Measurements from ENCODE around the gene ZFC3H1. TPM values are rescaled to one million over a fixed set of nuclear protein-coding genes. Genes with fewer than 3 reads are reported as not detected.

ZFC3H1 gene
- polyA plus RNA-seq, 1 donor (not counting 4 experiments of a cell fraction or from before 2014, with no cell fraction given) = 56.3 TPM

DNA sequence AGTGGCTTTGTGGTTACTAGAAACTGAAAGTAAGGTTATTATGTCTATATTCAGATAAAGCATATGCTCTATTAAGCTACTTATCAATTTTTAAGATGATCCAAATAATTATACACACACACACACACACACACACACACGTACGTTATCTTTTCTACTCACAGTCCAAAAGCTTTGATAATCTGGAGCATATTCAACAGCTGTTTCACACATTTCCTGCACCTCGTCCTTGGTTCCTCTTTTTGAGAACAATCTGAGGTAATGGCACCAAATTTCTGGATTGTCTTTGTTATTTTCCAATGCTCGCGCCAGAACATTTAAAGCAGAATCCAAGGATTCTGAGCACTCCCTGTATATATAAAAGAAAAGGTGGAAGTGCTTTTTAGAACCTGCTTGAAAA is 37.5 kb downstream of the ZFC3H1 start:
- FAIRE-seq (no peak), DNase-seq (ENCODE audit: low read depth, low spot score) (no peak)
- Histone ChIP-seq H3K4me3 (ENCODE audit: control insufficient read depth in 2 of 3, extremely low read depth in 1 of 3, insufficient read depth in 2 of 3, low read depth in 1 of 3, low read length in 3 of 3) (no peak overlapping the region), H2AFZ (ENCODE audit: control insufficient read depth, low read length) (no peak overlapping the region), H3K36me3 (ENCODE audit: control insufficient read depth in 2 of 2, extremely low read depth in 1 of 2, insufficient read depth in 2 of 2, low read length in 2 of 2) (peaks cover 17 to 27% of the 10 kb centered on the region in 2 experiments), H3K9me3 (ENCODE audit: control insufficient read depth, low read depth, low read length) (no peaks in the 10 kb centered on the region), H3K9me1 (ENCODE audit: control insufficient read depth, extremely low read depth, insufficient read depth, low read length) (no peaks in the 10 kb centered on the region), H3K4me1 (ENCODE audit: control insufficient read depth, extremely low read depth, insufficient read depth, low read length) (no peaks in the 10 kb centered on the region), H3K27ac (ENCODE audit: control insufficient read depth, insufficient read depth, low read length) (no peak overlapping the region), H3K27me3 (ENCODE audit: control insufficient read depth, extremely low read depth, insufficient read depth, low read length) (no peaks in the 10 kb centered on the region), H3K79me2 (ENCODE audit: control insufficient read depth, insufficient read depth, low read length) (peaks cover 4% of the 10 kb centered on the region), H3K9ac (ENCODE audit: control insufficient read depth, extremely low read depth, insufficient read depth, low read length) (no peak overlapping the region), H4K20me1 (ENCODE audit: control insufficient read depth, extremely low read depth, insufficient read depth, low read length) (no peaks in the 10 kb centered on the region), H3K4me2 (ENCODE audit: control insufficient read depth, extremely low read depth, insufficient read depth, low read depth, low read length) (no peak overlapping the region)
- TF ChIP-seq, protein P1, sequence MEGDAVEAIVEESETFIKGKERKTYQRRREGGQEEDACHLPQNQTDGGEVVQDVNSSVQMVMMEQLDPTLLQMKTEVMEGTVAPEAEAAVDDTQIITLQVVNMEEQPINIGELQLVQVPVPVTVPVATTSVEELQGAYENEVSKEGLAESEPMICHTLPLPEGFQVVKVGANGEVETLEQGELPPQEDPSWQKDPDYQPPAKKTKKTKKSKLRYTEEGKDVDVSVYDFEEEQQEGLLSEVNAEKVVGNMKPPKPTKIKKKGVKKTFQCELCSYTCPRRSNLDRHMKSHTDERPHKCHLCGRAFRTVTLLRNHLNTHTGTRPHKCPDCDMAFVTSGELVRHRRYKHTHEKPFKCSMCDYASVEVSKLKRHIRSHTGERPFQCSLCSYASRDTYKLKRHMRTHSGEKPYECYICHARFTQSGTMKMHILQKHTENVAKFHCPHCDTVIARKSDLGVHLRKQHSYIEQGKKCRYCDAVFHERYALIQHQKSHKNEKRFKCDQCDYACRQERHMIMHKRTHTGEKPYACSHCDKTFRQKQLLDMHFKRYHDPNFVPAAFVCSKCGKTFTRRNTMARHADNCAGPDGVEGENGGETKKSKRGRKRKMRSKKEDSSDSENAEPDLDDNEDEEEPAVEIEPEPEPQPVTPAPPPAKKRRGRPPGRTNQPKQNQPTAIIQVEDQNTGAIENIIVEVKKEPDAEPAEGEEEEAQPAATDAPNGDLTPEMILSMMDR (optimal IDR thresholded peaks at IDR 0.05 in 1 of 3, IDR thresholded peaks at IDR 0.05 in 1 of 3, conservative IDR thresholded peaks at IDR 0.05 in 1 of 3; ENCODE audit: extremely low read depth in 1 of 3, insufficient read depth in 2 of 3, low read length in 3 of 3) = no peak
- TF ChIP-seq EZH2 (IDR thresholded peaks at IDR 0.05; ENCODE audit: low read length) = no peak
- dilution Hi-C loops (cut with MboI; ENCODE audit: extremely low pct_ligation_motif_present, low sequenced_read_pairs) = no loop called here

GRCh38 chr12:71625476-71625875 is 38.2 kb downstream of the ZFC3H1 start:
- Histone ChIP-seq H3K9me3 (ENCODE audit: control insufficient read depth, low read depth, low read length) (no peaks in the 10 kb centered on the region), H3K27ac (ENCODE audit: control insufficient read depth, insufficient read depth, low read length) (no peak overlapping the region), H4K20me1 (ENCODE audit: control insufficient read depth, extremely low read depth, insufficient read depth, low read length) (no peaks in the 10 kb centered on the region), H3K4me2 (ENCODE audit: control insufficient read depth, extremely low read depth, insufficient read depth, low read depth, low read length) (no peak overlapping the region), H3K36me3 (ENCODE audit: control insufficient read depth in 2 of 2, extremely low read depth in 1 of 2, insufficient read depth in 2 of 2, low read length in 2 of 2) (peaks cover 21 to 27% of the 10 kb centered on the region in 2 experiments), H3K27me3 (ENCODE audit: control insufficient read depth, extremely low read depth, insufficient read depth, low read length) (no peaks in the 10 kb centered on the region), H3K4me3 (ENCODE audit: control insufficient read depth in 2 of 3, extremely low read depth in 1 of 3, insufficient read depth in 2 of 3, low read depth in 1 of 3, low read length in 3 of 3) (no peak overlapping the region), H3K9me1 (ENCODE audit: control insufficient read depth, extremely low read depth, insufficient read depth, low read length) (no peaks in the 10 kb centered on the region), H3K9ac (ENCODE audit: control insufficient read depth, extremely low read depth, insufficient read depth, low read length) (no peak overlapping the region), H3K79me2 (ENCODE audit: control insufficient read depth, insufficient read depth, low read length) (peaks cover 4% of the 10 kb centered on the region), H3K4me1 (ENCODE audit: control insufficient read depth, extremely low read depth, insufficient read depth, low read length) (no peaks in the 10 kb centered on the region), H2AFZ (ENCODE audit: control insufficient read depth, low read length) (no peak overlapping the region)
- DNase-seq (ENCODE audit: low read depth, low spot score) = no peak
- TF ChIP-seq, protein P1 (optimal IDR thresholded peaks at IDR 0.05 in 1 of 3, IDR thresholded peaks at IDR 0.05 in 1 of 3, conservative IDR thresholded peaks at IDR 0.05 in 1 of 3; ENCODE audit: extremely low read depth in 1 of 3, insufficient read depth in 2 of 3, low read length in 3 of 3) = no peak
- no peak for TF ChIP-seq EZH2 (IDR thresholded peaks at IDR 0.05; ENCODE audit: low read length)
- no peak for FAIRE-seq
- dilution Hi-C loops (cut with MboI; ENCODE audit: extremely low pct_ligation_motif_present, low sequenced_read_pairs) = no loop called here

Data from keratinocyte (primary cell).